ENCODE measurements around the gene ZBTB7C.

The ZBTB7C gene

GRCh38 chr18:48078448-48078847 lies 330.7 kb downstream of the ZBTB7C start:
- H3K79me2 ChIP-seq (ENCODE audit: insufficient read depth, low read length): no peaks in the 10 kb centered on the region
- no peaks in the 10 kb centered on the region for H3K36me3 ChIP-seq (ENCODE audit: insufficient read depth, low read length)
- no peaks in the 10 kb centered on the region for H3K9me3 ChIP-seq (ENCODE audit: insufficient read depth, low read depth, low read length)
- no peaks in the 10 kb centered on the region for H3K27me3 ChIP-seq (ENCODE audit: insufficient read depth, low read length, poor library complexity, severe bottlenecking)
- no peaks in the 10 kb centered on the region for H3K9me2 ChIP-seq (replicated peaks; ENCODE audit: low read depth, low read length)
- H4K20me1 ChIP-seq (ENCODE audit: insufficient read depth, low read length, poor library complexity, severe bottlenecking): no peaks in the 10 kb centered on the region
- H3K4me2 ChIP-seq (ENCODE audit: low read depth, low read length, poor library complexity, severe bottlenecking): no peak overlapping the region
- no peak for TF ChIP-seq EZH2phosphoT487 (IDR thresholded peaks at IDR 0.05; ENCODE audit: borderline replicate concordance)
- no peak for TF ChIP-seq CTCF (conservative IDR thresholded peaks at IDR 0.05; ENCODE audit: low read length)
- no peaks in the 10 kb centered on the region for H3F3A ChIP-seq (ENCODE audit: low read depth)
- H2AFZ ChIP-seq (ENCODE audit: low read length): no peak overlapping the region
- peaks cover 14% of the 10 kb centered on the region for H3K4me1 ChIP-seq (ENCODE audit: insufficient read depth, low read length, poor library complexity, severe bottlenecking)
- H3K9ac ChIP-seq (ENCODE audit: low read depth, low read length, poor library complexity, severe bottlenecking): no peak overlapping the region
- no peak overlapping the region for H3K4me3 ChIP-seq (ENCODE audit: low read length, poor library complexity, severe bottlenecking)

- Histone ChIP-seq H3K4me1 (ENCODE audit: insufficient read depth, low read length, poor library complexity, severe bottlenecking) (peaks cover 14% of the 10 kb centered on the region), H3K9me2 (replicated peaks; ENCODE audit: low read depth, low read length) (no peaks in the 10 kb centered on the region), H3K36me3 (ENCODE audit: insufficient read depth, low read length) (no peaks in the 10 kb centered on the region), H3K4me2 (ENCODE audit: low read depth, low read length, poor library complexity, severe bottlenecking) (no peak overlapping the region), H3K9ac (ENCODE audit: low read depth, low read length, poor library complexity, severe bottlenecking) (no peak overlapping the region), H4K20me1 (ENCODE audit: insufficient read depth, low read length, poor library complexity, severe bottlenecking) (no peaks in the 10 kb centered on the region), H3F3A (ENCODE audit: low read depth) (no peaks in the 10 kb centered on the region), H3K79me2 (ENCODE audit: insufficient read depth, low read length) (no peaks in the 10 kb centered on the region), H3K9me3 (ENCODE audit: insufficient read depth, low read depth, low read length) (no peaks in the 10 kb centered on the region), H3K4me3 (ENCODE audit: low read length, poor library complexity, severe bottlenecking) (no peak overlapping the region), H2AFZ (ENCODE audit: low read length) (no peak overlapping the region), H3K27me3 (ENCODE audit: insufficient read depth, low read length, poor library complexity, severe bottlenecking) (no peaks in the 10 kb centered on the region)
- no peak for TF ChIP-seq CTCF (conservative IDR thresholded peaks at IDR 0.05; ENCODE audit: low read length)
- no peak for TF ChIP-seq EZH2phosphoT487 (IDR thresholded peaks at IDR 0.05; ENCODE audit: borderline replicate concordance)
Observed at GRCh38 chr18:48077291-48077690, 331.9 kb downstream of the ZBTB7C start.

- no peaks in the 10 kb centered on the region for H3K9me3 ChIP-seq (ENCODE audit: insufficient read depth, low read depth, low read length)
- H2AFZ ChIP-seq (ENCODE audit: low read length): no peak overlapping the region
- no peak overlapping the region for H3K4me2 ChIP-seq (ENCODE audit: low read depth, low read length, poor library complexity, severe bottlenecking)
- H3K27me3 ChIP-seq (ENCODE audit: insufficient read depth, low read length, poor library complexity, severe bottlenecking): no peaks in the 10 kb centered on the region
- no peaks in the 10 kb centered on the region for H3K36me3 ChIP-seq (ENCODE audit: insufficient read depth, low read length)
- H3K4me3 ChIP-seq (ENCODE audit: low read length, poor library complexity, severe bottlenecking): no peak overlapping the region
- TF ChIP-seq EZH2phosphoT487 (IDR thresholded peaks at IDR 0.05; ENCODE audit: borderline replicate concordance): no peak
- H3K4me1 ChIP-seq (ENCODE audit: insufficient read depth, low read length, poor library complexity, severe bottlenecking): peaks cover 14% of the 10 kb centered on the region
- H3K9me2 ChIP-seq (replicated peaks; ENCODE audit: low read depth, low read length): no peaks in the 10 kb centered on the region
- no peak overlapping the region for H3K9ac ChIP-seq (ENCODE audit: low read depth, low read length, poor library complexity, severe bottlenecking)
- H3F3A ChIP-seq (ENCODE audit: low read depth): no peaks in the 10 kb centered on the region
- H3K79me2 ChIP-seq (ENCODE audit: insufficient read depth, low read length): no peaks in the 10 kb centered on the region
- H4K20me1 ChIP-seq (ENCODE audit: insufficient read depth, low read length, poor library complexity, severe bottlenecking): no peaks in the 10 kb centered on the region
Observed at GRCh38 chr18:48076461-48076860, 332.7 kb downstream of the ZBTB7C start.

- no peak overlapping the region for H3K4me3 ChIP-seq (ENCODE audit: low read length, poor library complexity, severe bottlenecking)
- H2AFZ ChIP-seq (ENCODE audit: low read length): no peak overlapping the region
- no peaks in the 10 kb centered on the region for H3K9me2 ChIP-seq (replicated peaks; ENCODE audit: low read depth, low read length)
- H3K36me3 ChIP-seq (ENCODE audit: insufficient read depth, low read length): no peaks in the 10 kb centered on the region
- no peak for TF ChIP-seq CTCF (conservative IDR thresholded peaks at IDR 0.05; ENCODE audit: low read length)
- TF ChIP-seq EZH2phosphoT487 (IDR thresholded peaks at IDR 0.05; ENCODE audit: borderline replicate concordance): no peak
- H3K4me2 ChIP-seq (ENCODE audit: low read depth, low read length, poor library complexity, severe bottlenecking): no peak overlapping the region
- no peak overlapping the region for H3K9ac ChIP-seq (ENCODE audit: low read depth, low read length, poor library complexity, severe bottlenecking)
- H3K4me1 ChIP-seq (ENCODE audit: insufficient read depth, low read length, poor library complexity, severe bottlenecking): peaks cover 9% of the 10 kb centered on the region
- H4K20me1 ChIP-seq (ENCODE audit: insufficient read depth, low read length, poor library complexity, severe bottlenecking): no peaks in the 10 kb centered on the region
- H3K9me3 ChIP-seq (ENCODE audit: insufficient read depth, low read depth, low read length): no peaks in the 10 kb centered on the region
- no peaks in the 10 kb centered on the region for H3F3A ChIP-seq (ENCODE audit: low read depth)
- H3K27me3 ChIP-seq (ENCODE audit: insufficient read depth, low read length, poor library complexity, severe bottlenecking): no peaks in the 10 kb centered on the region
- no peaks in the 10 kb centered on the region for H3K79me2 ChIP-seq (ENCODE audit: insufficient read depth, low read length)
Observed at GRCh38 chr18:48075707-48076093, 333.5 kb downstream of the ZBTB7C start.

Measured in Loucy (cell line).